G401 (cell line): ENCODE measurements around the gene VIM. TPM values are rescaled to one million over a fixed set of nuclear protein-coding genes. Genes with fewer than 3 reads are reported as not detected.
"Not testable (repeated sequence)": the region's sequence is repeated elsewhere in the genome, so short reads cannot be mapped to it uniquely, and the experiment has no call there.

Experiments
- DNase-seq: peaks from one replicate; pipeline ENCODE4 v3.0.0-alpha.2; 2015; ENCODE audit warnings: low spot score
- in situ Hi-C: cut with HindIII; loops from 2 replicates; pipeline ENCODE4 v1.10.0; 2016; ENCODE audit warnings: low sequenced_read_pairs, mixed read lengths
- total RNA-seq: library from RNA; depleted of rRNA; stranded (reverse); fragments of >200 nt; shearing (Covaris generic); gene quantifications from 2 replicates; pipeline ENCODE4 v1.2.3, GENCODE V29; 2014

VIM gene
- total RNA-seq, 1 experiment from 2014 or later, result 1,486 TPM

DNA sequence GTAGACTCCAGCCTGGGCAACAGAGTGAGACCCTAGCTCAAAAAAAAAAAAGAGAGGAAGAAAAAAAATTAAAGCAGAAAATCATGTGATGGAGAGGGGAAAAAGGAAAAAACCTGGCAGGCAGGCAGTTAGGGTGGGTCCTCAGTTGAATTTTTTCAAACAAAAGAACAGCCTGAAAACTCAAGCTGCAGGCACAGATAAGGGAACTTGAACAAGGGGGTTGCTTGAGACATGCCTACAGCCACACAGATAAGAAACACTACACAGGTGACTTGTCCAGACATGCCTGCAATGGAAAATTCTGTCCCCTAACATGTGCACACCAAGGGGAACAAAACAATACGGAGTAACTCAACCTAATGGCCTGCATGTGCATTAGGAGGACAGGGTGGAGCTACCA lies 19.2 kb downstream of the VIM start:
- DNase-seq, result no peak
- in situ Hi-C loops, result no loop called here

DNA sequence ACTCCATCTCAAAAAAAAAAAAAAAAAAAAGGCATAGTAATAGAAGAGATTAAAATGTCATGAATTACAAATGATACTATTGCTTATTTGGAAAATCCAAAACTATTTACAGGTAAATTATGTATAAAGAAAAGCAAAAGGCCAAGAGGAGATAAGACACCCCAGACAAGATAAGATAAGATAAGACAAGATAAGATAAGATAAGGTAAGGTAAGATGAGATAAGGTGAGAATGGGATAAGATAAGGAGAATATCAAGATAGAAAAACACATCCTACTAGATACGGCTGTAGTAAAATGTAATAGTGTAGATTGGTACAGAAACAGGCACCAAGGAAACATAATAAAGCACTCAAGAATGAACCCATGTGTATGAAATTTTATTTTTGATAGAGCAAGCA lies 20.9 kb downstream of the VIM start:
- in situ Hi-C loops, result no loop called here
- DNase-seq, result no peak

DNA sequence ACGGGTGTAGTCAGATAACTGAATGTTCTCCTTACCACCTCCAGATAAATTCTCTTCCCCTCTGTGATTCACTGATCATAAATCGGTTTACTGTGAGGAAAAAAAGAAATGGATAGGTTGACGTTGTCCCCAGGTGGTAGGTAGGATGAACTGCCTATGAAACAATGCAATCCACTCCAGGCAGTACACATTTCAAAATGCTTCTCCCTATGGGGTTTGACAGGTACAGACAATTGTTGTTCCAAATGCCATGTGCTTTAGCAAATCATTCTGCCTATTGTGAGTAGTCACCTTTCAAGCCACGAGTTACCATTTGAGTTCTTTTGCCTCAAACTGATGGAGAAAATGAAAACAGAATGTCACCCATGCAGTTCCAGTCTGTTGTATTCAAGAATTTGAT lies 21.8 kb downstream of the VIM start:
- DNase-seq, result no peak
- in situ Hi-C loops, result no loop called here

DNA sequence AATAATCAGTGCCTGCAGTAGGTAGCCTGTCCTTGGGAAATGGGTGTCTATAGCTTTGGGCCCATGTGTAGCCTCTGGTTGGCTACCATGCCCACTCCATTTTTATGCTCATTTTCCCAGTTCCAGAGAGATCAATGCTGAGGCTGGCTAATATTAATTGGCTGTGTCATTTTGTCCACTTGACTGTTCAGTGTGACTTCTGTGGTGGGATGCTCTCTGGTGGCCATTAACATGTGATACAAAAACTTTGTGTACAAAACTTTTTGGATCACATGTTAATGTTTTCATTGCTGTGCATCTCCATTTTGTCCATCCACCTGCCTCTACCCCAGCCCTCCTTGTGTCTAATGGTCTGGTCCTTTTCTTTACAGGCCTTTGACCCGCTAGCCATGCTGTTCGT lies 22.7 kb downstream of the VIM start:
- in situ Hi-C loops, result no loop called here
- no peak for DNase-seq

DNA sequence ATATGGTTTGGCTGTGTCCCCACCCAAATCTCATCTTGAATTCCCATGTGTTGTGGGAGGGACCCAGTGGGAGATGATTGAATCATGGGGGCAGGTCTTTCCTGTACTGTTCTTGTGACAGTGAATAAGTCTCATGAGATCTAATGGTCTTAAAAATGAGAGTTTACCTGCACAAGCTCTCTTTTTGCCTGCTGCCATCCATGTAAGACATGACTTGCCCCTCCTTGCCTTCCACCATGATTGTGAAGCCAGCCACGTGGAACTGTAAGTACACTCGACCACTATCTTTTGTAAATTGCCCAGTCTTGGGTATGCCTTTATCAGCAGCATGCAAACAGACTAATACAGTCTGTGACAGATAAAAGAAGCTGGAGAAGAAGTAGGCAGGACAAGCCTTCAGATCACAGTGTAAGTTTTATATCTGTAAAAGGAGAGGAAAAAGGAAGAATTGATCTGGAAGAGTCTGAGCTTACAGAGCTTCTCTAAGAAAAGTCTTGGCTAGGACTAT lies 26.6 kb downstream of the VIM start:
- in situ Hi-C loops, DNase-seq: not testable (repeated sequence)

DNA sequence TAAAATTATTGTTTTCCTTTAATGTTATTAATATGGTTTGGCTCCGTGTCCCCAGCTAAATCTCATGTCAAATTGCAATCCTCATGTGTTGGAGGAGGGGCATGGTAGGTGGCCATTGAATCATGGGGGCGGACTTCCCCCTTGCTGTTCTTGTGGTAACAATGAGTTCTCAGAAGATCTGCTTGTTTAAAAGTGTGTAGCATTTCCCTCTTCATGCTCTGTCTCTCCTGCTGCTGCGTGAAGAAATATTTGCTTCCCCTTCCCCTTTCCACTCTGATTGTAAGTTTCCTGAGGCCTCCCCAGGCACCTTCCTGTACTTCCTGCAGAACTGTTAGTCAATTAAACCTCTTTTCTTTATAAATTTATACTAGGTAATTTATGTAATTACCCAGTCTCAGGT lies 27.5 kb downstream of the VIM start:
- in situ Hi-C loops, result no loop called here
- DNase-seq, result no peak

DNA sequence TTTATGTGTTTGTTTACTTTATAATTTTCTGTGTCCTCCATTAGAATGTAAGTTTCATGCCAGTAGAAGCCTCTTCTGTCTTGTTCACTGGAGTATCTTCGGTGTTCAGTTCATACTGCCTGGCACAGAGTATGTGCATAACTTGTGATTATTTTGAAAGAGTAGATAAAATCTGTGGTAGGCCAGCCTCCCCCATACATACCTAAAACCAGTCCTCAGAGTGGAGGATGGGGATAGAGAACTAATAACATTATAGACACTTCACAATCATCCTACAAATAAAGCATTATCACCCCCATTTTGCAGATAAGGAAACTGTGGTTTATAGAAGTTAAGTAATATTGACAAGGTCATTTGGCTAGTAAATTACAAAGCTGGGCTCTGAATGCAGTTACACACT lies 28.0 kb downstream of the VIM start:
- in situ Hi-C loops, result no loop called here
- no peak for DNase-seq

DNA sequence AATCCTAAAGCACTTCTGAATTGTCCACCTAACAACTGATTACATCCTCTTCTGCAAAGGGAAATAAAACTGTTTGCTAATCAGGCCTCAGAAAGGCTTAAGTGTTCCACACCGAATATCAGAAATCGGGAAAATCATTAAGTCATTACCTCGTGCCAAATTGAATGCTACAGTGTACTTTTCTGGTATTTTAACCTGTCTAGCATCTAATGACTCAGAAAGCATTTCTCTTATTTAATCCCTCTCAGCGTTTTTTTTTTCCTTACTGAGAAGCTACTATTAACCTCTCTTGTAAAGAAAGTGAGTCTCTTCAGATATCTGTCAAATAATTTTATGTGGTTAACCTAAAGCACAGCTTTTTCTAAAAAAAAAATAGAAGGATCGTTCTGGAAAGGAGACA lies 28.6 kb downstream of the VIM start:
- in situ Hi-C loops, result no loop called here
- DNase-seq, result no peak

DNA sequence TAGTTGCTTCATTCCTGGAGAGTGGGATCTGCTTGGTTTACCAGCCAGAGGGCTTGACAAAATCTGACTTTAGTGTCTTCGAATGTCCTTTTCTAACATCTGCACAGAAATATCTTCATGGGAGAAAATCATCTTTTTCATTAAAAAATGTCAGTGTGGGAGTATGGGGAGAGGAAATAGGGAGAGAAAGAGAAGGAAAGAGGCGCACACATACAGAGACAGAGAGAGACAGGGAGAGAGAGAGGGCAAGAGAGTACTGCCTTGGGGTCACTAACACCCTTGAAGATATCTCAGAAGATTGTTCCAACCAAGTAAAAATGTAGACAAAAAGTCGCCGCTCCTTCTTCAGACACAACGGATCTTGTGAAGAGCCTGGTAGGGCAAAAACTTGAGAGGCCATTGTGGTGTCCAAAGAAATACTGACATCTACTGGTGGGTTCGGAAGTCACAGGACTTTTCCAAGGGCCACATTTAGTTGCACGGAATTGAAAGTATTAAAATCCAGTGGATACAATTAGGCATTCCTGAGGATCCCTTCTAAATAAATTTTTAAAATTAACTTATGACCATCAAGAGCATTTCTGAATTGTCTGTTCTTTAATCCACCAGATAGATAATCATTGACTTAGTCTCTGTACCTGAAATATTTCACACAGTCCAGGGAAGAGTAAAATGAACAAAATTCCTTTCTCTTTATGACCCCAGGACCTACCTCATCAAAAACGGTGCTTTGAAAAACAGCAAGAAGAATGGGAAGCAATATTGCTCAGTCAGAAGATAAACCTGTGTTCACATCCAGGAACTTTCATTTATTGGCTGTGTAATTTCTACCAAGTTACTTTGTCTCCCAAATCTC lies 29.7 kb downstream of the VIM start:
- in situ Hi-C loops, result no loop called here

DNA sequence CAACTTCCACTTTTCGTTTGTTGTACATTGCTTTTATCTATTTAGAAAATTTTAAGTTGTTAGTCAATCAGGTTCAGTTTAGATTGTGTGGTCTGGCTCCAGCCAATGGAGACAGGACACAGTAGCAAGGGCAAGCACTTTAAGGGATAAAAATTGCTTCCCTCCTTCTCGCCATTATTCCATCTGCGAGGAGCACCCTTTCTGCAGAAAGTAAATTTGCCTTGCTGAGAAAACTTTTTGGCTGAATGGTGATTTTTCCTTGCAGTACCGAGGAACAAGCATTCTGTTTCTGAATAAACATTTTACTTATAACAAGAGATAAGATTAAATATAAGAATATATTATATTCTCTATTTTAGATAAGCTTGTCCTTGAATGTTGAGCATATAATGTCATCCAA lies 34.5 kb downstream of the VIM start:
- in situ Hi-C loops, result no loop called here
- no peak for DNase-seq

More for the DNA sequence above, 29.7 kb downstream of the VIM start:
- peak; percentile 63 for DNase-seq

DNA sequence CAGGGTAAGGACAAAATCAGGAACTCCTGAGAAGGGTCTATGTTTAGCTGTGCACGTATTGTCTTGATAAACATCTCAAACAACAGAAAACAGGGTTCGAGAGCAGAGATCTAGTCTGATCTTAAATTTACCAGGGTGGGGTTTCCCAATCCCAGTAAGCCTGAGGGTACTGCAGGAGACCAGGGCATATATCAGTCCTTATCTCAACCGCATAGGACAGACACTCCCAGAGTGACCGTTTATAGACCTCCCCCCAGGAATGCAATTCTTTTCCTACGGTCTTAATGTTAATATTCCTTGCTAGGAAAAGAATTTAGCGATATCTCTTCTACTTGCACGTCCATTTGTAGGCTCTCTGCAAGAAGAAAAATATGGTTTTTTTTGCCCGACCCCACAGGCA lies 35.5 kb downstream of the VIM start:
- in situ Hi-C loops, result no loop called here

DNA sequence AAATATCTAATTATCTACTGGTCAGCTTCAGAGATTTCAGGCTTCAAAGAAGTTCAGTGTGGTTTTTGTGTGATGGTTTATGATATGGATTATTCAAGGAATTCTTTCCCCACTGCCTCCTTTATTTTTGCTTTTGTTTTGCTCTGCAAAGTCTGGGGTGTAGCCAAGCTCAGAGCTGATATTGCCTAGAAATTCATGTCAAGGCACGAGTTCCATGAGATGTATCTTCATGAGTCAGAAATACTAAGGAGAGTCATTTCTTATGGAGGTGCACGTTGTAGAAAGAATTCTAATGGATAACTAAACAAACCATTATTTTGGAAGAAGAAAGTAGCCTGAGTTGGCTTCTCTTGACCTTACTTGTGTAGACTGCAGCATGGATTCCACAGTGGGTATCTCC lies 37.4 kb downstream of the VIM start:
- in situ Hi-C loops, result no loop called here
- DNase-seq, result no peak

More for the DNA sequence above, 35.5 kb downstream of the VIM start:
- no peak for DNase-seq

DNA sequence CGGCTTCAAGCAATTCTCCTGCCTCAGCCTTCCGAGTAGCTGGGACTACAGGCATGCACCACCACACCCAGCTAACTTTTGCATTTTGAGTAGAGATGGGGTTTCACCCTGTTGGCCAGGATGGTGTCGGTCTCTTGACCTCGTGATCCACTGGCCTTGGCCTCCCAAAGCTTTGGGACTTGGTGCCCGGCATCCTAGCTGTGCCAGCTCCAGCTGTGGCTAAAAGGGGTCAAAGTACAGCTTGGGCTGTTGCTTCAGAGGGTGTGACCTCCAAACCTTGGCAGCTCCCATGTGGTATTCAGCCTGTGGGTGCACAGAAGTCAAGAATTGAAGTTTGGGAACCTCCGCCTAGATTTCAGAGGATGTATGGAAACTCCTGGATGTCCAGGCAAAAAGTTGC lies 38.5 kb downstream of the VIM start:
- DNase-seq, in situ Hi-C loops: not testable (repeated sequence)

DNA sequence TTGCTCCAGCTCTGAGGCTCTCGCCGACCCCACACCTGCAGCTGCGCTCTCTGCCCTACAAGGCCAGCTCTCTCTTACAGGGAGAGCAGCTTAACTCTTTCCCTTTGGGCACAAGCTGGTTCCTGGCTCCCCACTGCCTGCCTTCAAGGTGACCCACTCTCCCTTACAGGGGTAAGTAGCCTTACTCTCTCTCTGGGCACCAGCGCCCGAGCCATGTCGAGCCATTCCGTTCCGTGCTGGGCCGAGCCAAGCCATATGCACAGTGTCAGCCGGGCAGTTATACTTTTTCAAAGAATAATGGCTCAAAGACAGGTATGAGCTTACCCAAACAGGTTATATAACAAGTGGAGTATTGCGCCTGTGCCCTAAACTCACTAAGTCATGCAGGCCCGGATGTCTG lies 44.6 kb downstream of the VIM start:
- in situ Hi-C loops, result no loop called here
- DNase-seq, result no peak

DNA sequence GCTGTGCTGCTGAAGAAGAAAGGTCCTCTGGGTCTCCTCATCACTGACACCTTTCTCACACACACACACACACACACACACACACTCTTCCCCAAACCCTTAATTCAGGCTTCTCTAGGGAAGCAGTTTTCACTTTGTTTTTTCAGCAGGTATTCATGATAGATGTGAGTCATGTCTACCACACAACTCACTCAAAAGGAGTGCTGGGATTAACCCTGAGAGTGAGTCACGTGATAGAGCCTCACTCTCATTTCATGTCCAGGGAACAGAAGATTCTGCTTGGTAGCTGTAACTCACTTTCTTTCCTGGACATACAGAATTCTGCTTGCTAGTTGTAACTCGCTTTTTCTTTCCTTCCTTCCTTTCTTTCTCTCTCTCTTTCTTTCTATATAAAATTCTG lies 45.4 kb downstream of the VIM start:
- in situ Hi-C loops, result no loop called here
- no peak for DNase-seq

DNA sequence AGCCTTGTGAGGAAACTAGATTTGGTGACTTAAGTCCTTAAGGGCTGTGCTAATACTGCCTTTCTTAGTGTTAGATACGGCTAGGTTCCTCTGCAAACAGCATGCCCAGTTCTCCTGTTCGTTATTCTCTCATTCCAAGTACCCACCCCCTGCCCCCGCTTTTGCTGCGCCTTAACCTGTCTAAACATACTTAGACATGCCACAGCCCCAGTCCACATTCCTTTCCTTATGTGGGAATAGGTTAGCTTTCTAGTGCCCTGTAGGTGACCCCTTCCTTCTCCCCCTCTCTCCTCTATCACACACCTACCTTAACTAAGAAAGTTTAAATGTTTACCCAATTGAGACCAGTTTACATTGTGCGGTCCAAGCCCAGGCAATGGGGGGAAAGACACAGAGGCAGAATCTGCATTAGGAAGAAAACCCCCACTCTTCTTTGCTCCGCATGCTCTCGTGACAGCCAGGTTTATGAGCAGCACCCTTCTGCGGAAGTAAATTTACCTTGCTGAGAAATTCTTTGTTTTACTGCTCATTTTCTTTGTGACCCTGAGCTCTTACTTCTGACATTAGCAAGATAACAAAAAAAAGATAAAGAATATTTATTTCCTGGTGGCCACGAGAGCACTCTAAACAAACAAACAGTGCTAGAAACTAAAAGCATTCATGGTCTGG lies 48.8 kb downstream of the VIM start:
- DNase-seq, result no peak
- in situ Hi-C loops, result no loop called here

DNA sequence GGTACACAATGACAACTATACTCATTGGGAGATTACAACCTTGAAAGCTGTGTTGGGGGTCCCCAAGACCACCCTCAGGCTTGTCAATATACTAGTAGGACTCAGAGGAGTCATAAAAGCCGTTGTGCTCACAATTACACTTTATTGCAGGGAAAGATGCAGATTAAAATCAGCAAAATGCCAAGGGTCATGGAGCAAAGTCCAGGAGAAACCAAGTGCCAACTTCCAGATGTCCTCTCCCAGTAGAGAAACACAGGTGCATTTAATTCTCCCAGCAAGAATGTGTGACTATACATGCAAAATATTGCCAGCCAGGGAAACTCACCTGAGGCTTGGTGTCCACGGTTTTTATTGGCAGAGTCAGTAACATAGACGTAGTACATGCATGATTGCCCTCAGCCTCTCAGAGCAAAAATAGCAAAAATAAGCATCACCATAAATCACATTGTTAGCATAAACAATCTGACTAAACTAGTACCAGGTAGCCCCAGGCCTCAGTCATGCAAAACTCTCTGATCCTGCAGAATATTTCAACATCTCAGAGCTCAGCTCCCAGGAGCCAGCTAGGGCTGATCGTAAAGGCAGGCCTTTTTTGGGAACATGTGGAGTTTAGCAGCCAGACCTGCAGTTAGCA lies 50.7 kb downstream of the VIM start:
- DNase-seq, result no peak
- in situ Hi-C loops, result no loop called here

DNA sequence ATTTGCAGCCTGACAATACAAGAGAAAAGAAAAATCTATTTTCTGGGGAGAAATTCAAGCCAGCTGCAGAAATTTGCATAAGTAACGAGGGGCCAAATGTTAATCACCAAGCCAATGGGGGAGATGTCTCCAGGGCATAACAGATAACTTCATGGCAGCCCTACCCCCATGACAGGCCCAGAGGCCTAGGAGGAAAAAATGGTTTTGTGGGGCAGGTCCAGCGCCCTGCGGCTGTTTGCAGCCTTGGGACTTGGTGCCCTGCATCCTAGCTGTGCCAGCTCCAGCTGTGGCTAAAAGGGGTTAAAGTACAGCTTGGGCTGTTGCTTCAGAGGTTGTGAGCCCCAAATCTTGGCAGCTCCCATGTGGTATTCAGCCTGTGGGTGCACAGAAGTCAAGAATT lies 54.3 kb downstream of the VIM start:
- in situ Hi-C loops, result no loop called here

DNA sequence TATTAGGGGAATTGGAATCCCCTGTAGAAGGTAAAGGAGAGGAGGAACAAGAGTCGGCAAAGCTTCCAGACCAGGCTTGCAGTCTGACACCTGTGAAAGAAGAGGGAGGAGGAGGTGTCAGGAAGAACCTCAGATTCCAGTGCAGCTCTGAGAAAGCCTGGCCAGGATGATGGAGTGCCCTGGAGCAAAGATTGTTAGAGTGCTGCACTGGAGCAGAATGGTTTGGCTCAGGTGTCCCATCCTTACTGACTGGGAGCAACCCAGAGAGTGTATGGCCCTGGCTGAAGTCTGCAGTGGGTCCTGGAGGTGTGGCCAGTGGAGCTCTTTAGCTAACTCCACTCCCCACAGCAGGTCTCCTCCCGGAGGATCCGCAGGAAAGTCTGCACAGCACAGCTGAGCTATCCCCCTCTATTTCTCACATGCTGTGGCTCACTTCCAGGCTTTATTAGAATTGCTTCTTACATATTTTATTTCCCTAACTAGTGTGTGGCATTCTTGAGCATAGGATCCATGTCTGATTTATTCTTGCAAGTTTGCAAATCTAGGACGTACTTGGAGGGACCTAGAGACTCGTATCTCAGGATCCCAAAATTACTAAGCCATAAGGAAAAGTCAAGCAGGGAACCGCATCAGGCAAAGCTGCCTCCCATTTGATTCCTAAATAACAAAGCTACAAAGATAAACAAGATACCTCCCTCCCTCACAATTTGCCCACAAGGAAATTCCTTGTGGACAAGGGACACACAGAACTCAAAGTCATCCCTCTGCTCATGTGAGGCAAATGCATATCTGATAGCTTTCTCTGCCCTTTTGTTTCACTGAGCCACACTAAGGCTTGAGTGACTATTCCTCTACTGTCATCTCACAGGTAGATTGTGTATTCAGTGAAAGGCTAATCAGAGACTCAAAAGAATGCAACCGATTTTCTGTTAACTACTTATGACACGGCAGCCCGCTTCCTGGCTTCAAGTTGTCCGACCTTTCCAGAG lies 58.8 kb downstream of the VIM start:
- no peak for DNase-seq
- in situ Hi-C loops, result no loop called here

More for the DNA sequence above, 54.3 kb downstream of the VIM start:
- DNase-seq, result no peak
